GM13977 (cell line): ENCODE data around the gene CREB3L2.

Experiments used
- DNase-seq: peaks from one replicate; pipeline ENCODE4 v3.0.0; 2012; ENCODE audit warnings: low spot score
- CTCF ChIP-seq: IDR thresholded peaks from 2 replicates; pipeline ENCODE4 v1.5.1; 2012; ENCODE audit warnings: mild to moderate bottlenecking, control low read depth; ENCODE audit not compliant: insufficient read depth; ENCODE audit errors: extremely low read depth, missing control alignments
- in situ Hi-C: fragments of 300-500 bp; cut with MboI; formaldehyde crosslinking; loops from one replicate; pipeline ENCODE4 v1.12.0; 2022; ENCODE audit warnings: low sequenced_read_pairs, low pct_unique_long_range_greater_than_20kb, mixed read lengths, inconsistent platforms; ENCODE audit not compliant: unreplicated experiment

Gene CREB3L2

GRCh38 chr7:137987563-137987962 lies 14.3 kb downstream of the CREB3L2 start:
- TF ChIP-seq CTCF, result no peak
- in situ Hi-C loops, result no loop called here
- DNase-seq, result no peak

- no peak for TF ChIP-seq CTCF
- in situ Hi-C loops, result no loop called here
- no peak for DNase-seq
Measured at GRCh38 chr7:137987018-137987349, 14.9 kb downstream of the CREB3L2 start.

- in situ Hi-C loops, result no loop called here
- DNase-seq, result no peak
- no peak for TF ChIP-seq CTCF
Measured at GRCh38 chr7:137986252-137987017, 15.5 kb downstream of the CREB3L2 start.

- in situ Hi-C loops, result no loop called here
Measured at GRCh38 chr7:137985897-137986251, 16.0 kb downstream of the CREB3L2 start.

GRCh38 chr7:137985253-137985896 lies 16.5 kb downstream of the CREB3L2 start:
- in situ Hi-C loops, result no loop called here
- no peak for TF ChIP-seq CTCF
- DNase-seq, result peak; percentile 55

More at GRCh38 chr7:137985897-137986251, 16.0 kb downstream of the CREB3L2 start:
- DNase-seq, result peak; percentile 58
- peak; percentile 17 for TF ChIP-seq CTCF

GRCh38 chr7:137984181-137985041 lies 17.5 kb downstream of the CREB3L2 start:
- no peak for DNase-seq
- in situ Hi-C loops, result no loop called here
- no peak for TF ChIP-seq CTCF
